ENCODE data around the gene TRAT1.

- TF ChIP-seq POLR2A (IDR thresholded peaks at IDR 0.05) (no peak), CTCF (IDR thresholded peaks at IDR 0.05 in 8 of 11, conservative IDR thresholded peaks at IDR 0.05 in 3 of 11) (no peak)
Measured at GRCh38 chr3:108820586-108820985, 2.0 kb upstream of the TRAT1 start.

All from spleen (tissue), 7 donors.